Measurements from ENCODE around the gene LRBA.

GRCh38 chr4:150436598-150437370 is 578.3 kb downstream of the LRBA start:
- TF ChIP-seq CTCF (IDR thresholded peaks at IDR 0.05; ENCODE audit: low read length) (no peak), EZH2 (IDR thresholded peaks at IDR 0.05; ENCODE audit: borderline replicate concordance, low read length) (no peak)

Data from OCI-LY1 (cell line).